ENCODE measurements around the gene RHEX. TPM values are rescaled to one million over a fixed set of nuclear protein-coding genes. Genes with fewer than 3 reads are reported as not detected.

Gene RHEX
- total RNA-seq, 1 donor from 2014 or later: 17.3 TPM

DNA sequence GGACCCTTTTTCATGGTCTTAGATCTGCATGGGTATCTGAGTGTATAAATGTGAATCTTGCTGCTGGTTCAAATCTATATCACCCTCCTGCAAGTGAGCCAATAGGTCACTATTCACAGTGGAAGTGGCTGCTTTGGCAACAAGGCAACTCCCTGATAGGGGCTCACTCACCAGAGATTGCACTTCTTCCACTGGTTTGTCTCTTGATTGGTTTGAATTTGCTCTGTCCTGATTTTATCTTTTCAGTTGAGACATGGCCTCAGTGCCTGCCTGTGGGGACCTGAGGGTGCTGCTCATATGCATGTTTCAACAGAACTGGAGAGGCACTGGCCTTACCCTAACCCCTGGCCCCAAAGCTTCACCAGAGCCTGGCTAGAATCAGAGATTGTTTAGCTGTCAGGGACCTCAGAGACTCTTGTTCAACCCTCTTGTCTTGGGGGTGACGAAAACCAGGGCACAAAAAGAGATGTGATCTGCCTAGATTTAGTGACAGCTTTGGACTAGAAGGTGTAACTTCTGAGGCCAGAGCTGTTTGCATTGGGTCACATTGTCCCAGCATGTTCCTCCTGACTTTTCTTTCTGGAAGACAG lies 47.3 kb downstream of the RHEX start:
- Histone ChIP-seq H3K9me3 (no peaks in the 10 kb centered on the region), H3K4me3 (no peak overlapping the region), H3K36me3 (no peaks in the 10 kb centered on the region), H3K27me3 (no peaks in the 10 kb centered on the region), H3K4me1 (no peaks in the 10 kb centered on the region), H3K27ac (no peak overlapping the region)
- TF ChIP-seq, protein P1, sequence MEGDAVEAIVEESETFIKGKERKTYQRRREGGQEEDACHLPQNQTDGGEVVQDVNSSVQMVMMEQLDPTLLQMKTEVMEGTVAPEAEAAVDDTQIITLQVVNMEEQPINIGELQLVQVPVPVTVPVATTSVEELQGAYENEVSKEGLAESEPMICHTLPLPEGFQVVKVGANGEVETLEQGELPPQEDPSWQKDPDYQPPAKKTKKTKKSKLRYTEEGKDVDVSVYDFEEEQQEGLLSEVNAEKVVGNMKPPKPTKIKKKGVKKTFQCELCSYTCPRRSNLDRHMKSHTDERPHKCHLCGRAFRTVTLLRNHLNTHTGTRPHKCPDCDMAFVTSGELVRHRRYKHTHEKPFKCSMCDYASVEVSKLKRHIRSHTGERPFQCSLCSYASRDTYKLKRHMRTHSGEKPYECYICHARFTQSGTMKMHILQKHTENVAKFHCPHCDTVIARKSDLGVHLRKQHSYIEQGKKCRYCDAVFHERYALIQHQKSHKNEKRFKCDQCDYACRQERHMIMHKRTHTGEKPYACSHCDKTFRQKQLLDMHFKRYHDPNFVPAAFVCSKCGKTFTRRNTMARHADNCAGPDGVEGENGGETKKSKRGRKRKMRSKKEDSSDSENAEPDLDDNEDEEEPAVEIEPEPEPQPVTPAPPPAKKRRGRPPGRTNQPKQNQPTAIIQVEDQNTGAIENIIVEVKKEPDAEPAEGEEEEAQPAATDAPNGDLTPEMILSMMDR (IDR thresholded peaks at IDR 0.05): no peak
- DNase-seq: no peak
- intact Hi-C loops (cut with DNase I): no loop called here
- ATAC-seq: no peak

GRCh38 chr1:206101351-206102045 lies 48.5 kb downstream of the RHEX start:
- Histone ChIP-seq H3K9me3 (no peaks in the 10 kb centered on the region), H3K27me3 (no peaks in the 10 kb centered on the region), H3K4me1 (peaks cover 3% of the 10 kb centered on the region), H3K27ac (no peak overlapping the region), H3K36me3 (no peaks in the 10 kb centered on the region), H3K4me3 (no peak overlapping the region)
- intact Hi-C loops (cut with DNase I): no loop called here
- DNase-seq (no peak), ATAC-seq (no peak)
- TF ChIP-seq, protein P1 (IDR thresholded peaks at IDR 0.05): no peak

GRCh38 chr1:206102292-206102936 lies 49.4 kb downstream of the RHEX start:
- DNase-seq: no peak
- intact Hi-C loops (cut with DNase I): no loop called here
- ATAC-seq: no peak
- H3K27me3 ChIP-seq: no peaks in the 10 kb centered on the region
- no peaks in the 10 kb centered on the region for H3K9me3 ChIP-seq
- TF ChIP-seq, protein P1 (IDR thresholded peaks at IDR 0.05): no peak
- H3K4me3 ChIP-seq: no peak overlapping the region
- H3K4me1 ChIP-seq: peaks cover 3% of the 10 kb centered on the region
- H3K27ac ChIP-seq: no peak overlapping the region
- no peaks in the 10 kb centered on the region for H3K36me3 ChIP-seq

- Histone ChIP-seq H3K9me3 (no peaks in the 10 kb centered on the region), H3K36me3 (no peaks in the 10 kb centered on the region), H3K4me1 (peaks cover 3% of the 10 kb centered on the region), H3K27me3 (no peaks in the 10 kb centered on the region), H3K27ac (no peak overlapping the region), H3K4me3 (no peak overlapping the region)
- TF ChIP-seq, protein P1 (IDR thresholded peaks at IDR 0.05): no peak
- intact Hi-C loops (cut with DNase I): no loop called here
- DNase-seq (no peak), ATAC-seq (no peak)
Measured at GRCh38 chr1:206103979-206104378, 51.0 kb downstream of the RHEX start.

- Histone ChIP-seq H3K9me3 (no peaks in the 10 kb centered on the region), H3K27me3 (no peaks in the 10 kb centered on the region), H3K27ac (no peak overlapping the region), H3K4me3 (no peak overlapping the region), H3K36me3 (no peaks in the 10 kb centered on the region), H3K4me1 (peaks cover 3% of the 10 kb centered on the region)
- intact Hi-C loops (cut with DNase I): no loop called here
- TF ChIP-seq, protein P1 (IDR thresholded peaks at IDR 0.05): no peak
- no peak for ATAC-seq
- DNase-seq: no peak
Measured at GRCh38 chr1:206105464-206105995, 52.6 kb downstream of the RHEX start.

Measured in upper lobe of right lung (tissue), 1 donor.